GM12873 (cell line): ENCODE results near the gene HFE.

Experiments used
- TF ChIP-seq, protein P1 (sequence below): IDR thresholded peaks from 2 replicates; pipeline ENCODE4 v1.5.1; 2012; ENCODE audit warnings: low read depth, mild to moderate bottlenecking, moderate library complexity, low read length, control low read depth; ENCODE audit not compliant: insufficient read depth; ENCODE audit errors: missing control alignments

Gene HFE

DNA sequence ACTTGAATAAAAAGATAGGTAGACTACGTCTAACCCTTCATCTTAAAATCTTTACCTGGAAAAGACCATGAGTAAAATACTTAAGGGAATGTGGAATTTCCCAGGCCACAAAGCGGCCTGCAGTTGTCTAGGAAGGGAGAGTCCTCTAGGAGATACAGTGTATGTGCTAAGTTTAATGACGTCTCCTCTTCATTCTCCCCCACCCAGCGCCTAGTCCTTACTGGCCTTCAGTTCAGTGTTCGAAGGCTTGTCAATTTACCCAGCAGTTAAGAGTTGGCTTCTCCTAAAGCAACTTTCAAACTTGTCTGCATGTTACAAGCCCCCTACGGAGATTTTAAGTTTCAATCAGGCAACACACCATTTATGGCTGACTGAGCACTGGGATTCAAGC lies 35.2 kb downstream of the HFE start:
- TF ChIP-seq, protein P1, sequence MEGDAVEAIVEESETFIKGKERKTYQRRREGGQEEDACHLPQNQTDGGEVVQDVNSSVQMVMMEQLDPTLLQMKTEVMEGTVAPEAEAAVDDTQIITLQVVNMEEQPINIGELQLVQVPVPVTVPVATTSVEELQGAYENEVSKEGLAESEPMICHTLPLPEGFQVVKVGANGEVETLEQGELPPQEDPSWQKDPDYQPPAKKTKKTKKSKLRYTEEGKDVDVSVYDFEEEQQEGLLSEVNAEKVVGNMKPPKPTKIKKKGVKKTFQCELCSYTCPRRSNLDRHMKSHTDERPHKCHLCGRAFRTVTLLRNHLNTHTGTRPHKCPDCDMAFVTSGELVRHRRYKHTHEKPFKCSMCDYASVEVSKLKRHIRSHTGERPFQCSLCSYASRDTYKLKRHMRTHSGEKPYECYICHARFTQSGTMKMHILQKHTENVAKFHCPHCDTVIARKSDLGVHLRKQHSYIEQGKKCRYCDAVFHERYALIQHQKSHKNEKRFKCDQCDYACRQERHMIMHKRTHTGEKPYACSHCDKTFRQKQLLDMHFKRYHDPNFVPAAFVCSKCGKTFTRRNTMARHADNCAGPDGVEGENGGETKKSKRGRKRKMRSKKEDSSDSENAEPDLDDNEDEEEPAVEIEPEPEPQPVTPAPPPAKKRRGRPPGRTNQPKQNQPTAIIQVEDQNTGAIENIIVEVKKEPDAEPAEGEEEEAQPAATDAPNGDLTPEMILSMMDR, result no peak

DNA sequence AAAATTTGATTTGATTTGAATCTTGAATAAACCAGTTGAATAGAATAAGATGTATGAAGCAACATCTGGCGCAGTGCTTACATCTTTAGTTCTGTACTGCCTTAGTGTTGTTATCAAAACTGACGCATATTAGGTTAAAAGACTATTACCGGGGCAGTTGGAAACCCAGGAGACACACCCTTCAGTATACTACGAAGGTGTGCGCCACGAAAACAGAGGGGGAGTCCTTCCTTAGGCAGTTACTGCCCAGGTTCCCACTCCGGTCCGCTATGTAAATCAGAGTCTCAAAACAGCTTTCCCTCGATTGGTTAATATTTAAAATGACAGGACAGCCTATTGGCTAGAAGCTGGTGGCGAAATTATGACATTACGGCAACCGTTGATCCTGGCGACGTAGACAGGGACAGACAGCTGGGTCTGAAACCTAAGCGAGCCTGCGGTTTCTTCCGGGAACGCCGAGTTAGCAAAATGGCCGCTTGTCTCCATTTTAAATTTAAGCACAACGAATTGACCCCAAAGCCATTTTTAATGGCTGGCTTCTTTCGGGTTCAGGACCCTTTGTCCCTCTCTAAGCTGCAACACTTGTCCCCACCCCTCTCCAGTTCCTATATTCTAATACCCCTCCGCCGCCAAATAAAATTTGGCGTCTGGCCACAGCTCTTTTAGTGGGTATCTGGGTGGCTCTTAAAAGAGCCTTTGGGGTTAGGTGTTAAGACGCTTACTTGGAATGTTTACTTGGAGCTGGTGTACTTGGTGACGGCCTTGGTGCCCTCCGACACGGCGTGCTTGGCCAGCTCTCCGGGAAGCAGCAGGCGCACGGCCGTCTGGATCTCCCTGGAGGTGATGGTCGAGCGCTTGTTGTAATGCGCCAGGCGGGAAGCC lies 35.8 kb downstream of the HFE start:
- TF ChIP-seq, protein P1, result no peak

DNA sequence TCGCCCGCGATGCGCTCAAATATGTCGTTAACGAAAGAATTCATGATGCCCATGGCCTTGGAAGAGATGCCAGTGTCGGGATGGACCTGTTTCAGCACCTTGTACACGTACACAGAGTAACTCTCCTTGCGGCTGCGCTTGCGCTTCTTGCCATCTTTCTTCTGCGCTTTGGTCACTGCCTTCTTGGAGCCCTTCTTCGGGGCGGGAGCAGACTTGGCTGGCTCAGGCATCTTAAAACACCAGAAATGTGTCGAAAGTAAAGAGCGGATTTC lies 36.4 kb downstream of the HFE start:
- TF ChIP-seq, protein P1, result no peak

DNA sequence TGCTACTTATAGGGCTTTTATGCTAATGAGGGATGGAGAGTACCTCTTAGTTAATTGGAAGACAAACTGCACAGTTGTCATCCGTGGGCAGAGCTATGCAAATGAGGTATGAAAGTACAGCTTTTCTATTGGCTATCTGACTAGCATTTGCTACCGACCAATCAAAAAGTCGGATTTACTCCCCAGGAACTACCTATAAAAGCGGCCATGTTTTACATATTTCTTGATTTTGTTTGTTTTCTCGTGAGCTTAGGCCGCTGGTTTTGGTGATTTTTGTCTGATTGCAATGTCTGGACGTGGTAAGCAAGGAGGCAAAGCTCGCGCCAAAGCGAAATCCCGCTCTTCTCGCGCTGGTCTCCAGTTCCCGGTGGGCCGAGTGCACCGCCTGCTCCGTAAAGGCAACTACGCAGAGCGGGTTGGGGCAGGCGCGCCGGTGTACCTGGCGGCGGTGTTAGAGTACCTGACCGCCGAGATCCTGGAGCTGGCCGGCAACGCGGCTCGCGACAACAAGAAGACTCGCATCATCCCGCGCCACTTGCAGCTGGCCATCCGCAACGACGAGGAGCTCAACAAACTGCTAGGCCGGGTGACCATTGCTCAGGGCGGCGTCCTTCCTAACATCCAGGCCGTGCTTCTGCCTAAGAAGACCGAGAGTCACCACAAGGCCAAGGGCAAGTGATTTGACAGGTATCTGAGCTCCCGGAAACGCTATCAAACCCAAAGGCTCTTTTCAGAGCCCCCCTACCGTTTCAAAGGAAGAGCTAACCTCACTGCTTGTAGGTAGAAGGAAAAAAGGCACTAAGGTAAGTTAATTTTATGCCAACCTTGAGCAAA lies 36.9 kb downstream of the HFE start:
- TF ChIP-seq, protein P1, result no peak

DNA sequence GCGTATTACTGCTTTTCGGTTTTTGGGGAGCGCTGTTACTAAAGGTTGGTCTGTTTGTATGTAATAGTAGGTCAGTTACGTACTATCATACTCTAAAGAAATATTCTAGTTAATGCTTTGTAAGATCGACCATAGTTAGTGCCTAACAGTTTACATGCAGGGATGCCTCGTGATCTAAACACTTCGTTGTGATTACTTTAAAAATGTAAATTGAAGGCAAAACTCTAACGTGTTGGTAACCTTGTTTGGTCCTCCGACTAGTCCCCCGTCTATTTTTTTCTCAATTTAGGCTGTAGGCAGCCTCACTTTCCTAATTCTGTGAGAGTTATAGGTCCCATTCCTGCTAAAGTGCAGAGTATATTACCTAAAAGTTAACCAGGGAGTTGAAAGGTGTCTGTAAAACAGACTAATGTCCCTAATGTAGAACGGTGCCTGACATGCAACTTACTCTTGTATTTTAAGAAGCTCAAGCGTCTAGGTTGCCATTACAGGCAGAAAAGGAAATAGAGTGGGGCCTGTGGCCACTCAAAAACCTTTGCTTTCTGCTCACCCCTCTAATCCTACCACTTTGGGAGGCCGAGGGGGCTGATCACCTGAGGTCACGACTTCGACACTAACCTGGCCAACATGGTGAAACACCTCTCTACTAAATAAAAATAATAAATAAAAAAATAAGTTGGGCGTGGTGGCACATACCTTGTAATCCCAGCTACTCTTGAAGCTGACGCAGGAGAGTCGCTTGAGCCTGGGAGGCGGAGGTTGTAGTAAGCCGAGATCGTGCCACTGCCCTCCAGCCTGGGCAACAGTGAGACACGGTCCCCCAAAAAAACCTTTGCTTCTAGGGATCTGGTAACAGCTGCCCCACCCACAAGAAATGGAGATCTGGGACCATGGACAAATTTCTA lies 37.8 kb downstream of the HFE start:
- TF ChIP-seq, protein P1, result no peak

DNA sequence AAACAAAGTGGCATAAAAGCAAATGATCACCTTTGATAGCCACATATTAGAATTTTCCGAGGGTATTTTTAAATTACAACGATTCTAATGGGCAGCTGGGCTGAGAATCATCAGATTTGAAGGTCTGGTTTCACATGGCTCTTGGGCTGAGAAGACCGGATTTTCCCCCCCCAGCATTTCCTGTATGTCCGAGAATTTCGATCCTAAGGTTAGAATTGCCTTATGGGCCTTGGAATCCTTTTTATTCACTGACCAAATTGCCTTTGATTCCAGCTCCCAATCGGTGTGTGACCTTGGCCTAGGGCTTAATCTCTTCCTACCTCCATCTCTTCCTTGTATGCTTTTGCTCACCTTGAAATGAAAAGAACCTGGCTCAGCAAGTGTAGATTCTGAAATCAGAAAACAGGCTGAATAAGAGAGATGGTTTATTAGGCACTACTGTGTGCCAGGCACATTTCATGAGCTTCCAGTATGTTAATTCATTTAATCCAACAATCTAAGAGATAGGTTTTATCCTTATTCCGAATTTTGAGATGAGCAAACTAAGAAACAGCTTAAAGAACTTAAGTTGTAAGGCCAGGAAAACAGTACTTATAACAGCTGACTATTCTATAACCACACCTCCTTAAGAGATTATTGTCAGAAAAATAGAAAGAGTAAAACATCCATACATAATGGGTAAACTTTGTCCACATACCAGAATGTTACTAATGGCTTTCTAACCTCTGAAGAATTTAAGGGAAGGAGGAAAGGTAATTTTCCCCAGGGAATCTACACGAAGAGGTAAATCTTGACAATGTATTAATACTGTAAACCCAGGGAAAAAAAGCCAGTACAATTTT lies 39.4 kb downstream of the HFE start:
- TF ChIP-seq, protein P1, result no peak
